HTR-8/SVneo (cell line): ENCODE data around the gene TRPC4.

Source experiments
- DNase-seq: peaks from one replicate; pipeline ENCODE4 v3.0.0; 2011; ENCODE audit warnings: low spot score, mixed read lengths; ENCODE audit not compliant: insufficient read length
- FAIRE-seq: peaks from 2 replicates; lab custom pipeline; 2011; peaks lifted over from hg19 to GRCh38; lab: Jason Lieb, UNC

TRPC4 gene

GRCh38 chr13:37667702-37668101 lies 201.9 kb downstream of the TRPC4 start:
- FAIRE-seq (no peak), DNase-seq (no peak)

DNA sequence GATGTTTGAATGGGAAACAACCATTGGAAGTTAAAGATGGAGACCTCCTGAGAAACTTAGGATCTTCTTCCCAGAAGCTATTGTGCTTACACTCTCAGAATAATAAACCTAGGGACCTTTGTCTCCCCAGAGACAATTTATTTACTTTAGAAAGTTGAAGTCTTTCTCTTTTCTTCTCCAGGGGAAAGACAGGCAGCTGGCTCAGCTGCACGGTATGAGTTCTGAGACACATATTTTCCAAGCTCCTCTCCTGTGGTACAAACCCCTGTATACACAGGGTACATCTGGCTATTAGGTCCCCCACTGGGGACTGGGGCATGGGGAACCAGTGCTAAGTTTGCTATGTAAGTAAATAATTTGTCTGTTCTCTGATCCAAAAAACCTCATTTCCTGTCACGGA lies 203.5 kb downstream of the TRPC4 start:
- FAIRE-seq (no peak), DNase-seq (no peak)

- no peak for DNase-seq
- FAIRE-seq: no peak
Measured at GRCh38 chr13:37665420-37665819, 204.2 kb downstream of the TRPC4 start.

- FAIRE-seq (no peak), DNase-seq (no peak)
Measured at GRCh38 chr13:37663724-37664123, 205.8 kb downstream of the TRPC4 start.

GRCh38 chr13:37662624-37663023 lies 206.9 kb downstream of the TRPC4 start:
- FAIRE-seq: no peak
- no peak for DNase-seq

DNA sequence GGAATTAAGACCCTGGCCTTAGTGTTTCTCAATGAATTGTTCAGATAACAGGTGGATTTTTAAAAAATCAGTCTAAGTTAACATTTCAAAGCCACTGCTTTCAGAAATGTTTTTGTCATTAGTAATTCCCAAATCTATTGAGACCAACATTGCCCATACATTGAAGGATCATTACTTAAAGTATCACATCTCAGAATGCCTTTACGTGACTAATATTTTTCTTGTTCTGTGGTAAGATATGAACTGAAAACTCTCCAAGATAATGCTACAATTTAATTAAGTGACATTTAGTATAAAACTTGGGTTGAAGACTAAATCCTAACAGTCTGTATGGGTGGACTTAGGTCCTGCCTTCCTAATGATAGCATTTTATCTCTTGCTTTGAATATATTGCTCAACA lies 211.6 kb downstream of the TRPC4 start:
- FAIRE-seq: no peak
- DNase-seq: no peak

GRCh38 chr13:37657134-37657533 lies 212.4 kb downstream of the TRPC4 start:
- no peak for FAIRE-seq
- DNase-seq: no peak

- peak; percentile 34 for DNase-seq
- FAIRE-seq: no peak
Measured at GRCh38 chr13:37656247-37656940, 213.2 kb downstream of the TRPC4 start.

DNA sequence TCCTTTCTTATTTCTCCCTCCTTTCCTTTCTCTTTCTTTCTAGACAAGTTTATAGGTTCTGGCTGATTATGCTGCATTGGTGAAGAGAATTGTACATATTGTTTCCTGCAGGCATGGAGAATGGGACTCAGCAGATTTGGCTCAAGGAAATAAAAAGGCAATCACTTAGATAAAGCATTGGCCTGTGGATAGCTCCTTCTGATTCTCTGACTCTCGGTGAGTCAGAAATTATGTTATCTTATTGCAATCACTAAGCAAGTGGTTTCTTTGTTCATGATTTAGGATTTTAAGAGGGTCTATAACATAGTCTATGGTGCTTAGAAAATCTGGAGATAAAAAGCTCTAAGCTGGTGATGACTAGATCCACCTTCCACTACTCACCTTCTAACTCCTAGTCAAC lies 217.0 kb downstream of the TRPC4 start:
- FAIRE-seq (no peak), DNase-seq (no peak)

GRCh38 chr13:37651891-37652290 lies 217.7 kb downstream of the TRPC4 start:
- FAIRE-seq (no peak), DNase-seq (no peak)

DNA sequence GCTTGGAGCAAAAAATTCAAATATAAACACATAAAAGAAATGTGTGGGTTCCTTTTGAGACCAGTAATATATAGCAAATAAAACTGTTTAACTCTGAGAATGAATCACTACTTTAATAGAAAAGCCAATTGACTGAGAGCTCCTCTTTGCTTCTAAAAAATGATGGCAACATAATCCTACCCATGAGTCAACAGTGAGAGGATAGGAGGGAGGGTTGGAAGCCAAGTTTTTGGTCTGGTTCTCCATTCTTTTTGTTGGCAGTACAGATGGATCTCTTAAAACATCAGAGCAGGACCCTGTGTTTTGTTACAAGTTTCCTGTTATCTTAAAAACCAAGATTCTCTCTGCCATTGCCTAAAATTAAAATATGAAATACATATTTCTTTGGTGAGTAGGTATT lies 221.0 kb downstream of the TRPC4 start:
- no peak for FAIRE-seq
- no peak for DNase-seq

- DNase-seq (no peak), FAIRE-seq (no peak)
Measured at GRCh38 chr13:37647031-37647650, 222.4 kb downstream of the TRPC4 start.

- no peak for DNase-seq
- no peak for FAIRE-seq
Measured at GRCh38 chr13:37646531-37646930, 223.0 kb downstream of the TRPC4 start.

- FAIRE-seq (no peak), DNase-seq (no peak)
Measured at GRCh38 chr13:37645181-37645740, 224.3 kb downstream of the TRPC4 start.

DNA sequence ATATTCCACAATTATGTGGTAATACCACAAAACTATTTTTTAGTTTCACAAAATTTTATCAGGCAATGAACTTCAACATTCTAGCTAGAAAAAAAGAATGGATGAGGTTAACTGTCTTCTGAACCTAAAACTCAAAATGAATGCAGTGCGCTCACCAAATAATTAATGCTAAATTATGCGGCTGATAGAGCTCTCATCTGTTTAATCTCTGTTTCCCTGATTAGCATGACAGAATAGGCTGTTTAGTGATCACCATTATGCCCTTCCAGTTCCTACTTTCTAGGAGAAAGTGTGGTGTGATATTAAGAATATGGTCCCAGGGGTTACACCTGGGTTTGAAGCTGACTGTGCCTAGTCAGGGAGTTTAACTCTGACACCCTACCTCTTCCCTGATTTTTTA lies 228.2 kb downstream of the TRPC4 start:
- DNase-seq (no peak), FAIRE-seq (no peak)

GRCh38 chr13:37640499-37640898 lies 229.1 kb downstream of the TRPC4 start:
- no peak for DNase-seq

DNA sequence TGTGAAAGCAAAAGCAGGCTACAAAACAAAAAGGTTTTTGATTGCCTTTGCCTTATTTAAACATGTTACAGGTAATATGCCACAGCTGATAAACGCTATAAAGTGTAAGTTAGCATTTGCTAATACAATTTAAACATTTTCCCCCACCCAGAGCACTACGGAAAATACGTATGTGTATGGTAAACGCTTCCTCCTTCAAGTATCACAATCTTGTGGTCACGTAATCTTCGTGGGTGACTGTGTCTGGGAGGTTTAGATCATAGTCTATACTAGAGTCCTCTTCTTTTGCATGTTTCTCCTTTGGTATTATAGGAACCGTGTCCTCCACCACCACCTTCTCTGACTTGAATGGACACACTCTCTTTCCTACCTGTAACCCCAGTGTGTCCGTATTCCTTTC lies 232.9 kb downstream of the TRPC4 start:
- no peak for FAIRE-seq

More at GRCh38 chr13:37640499-37640898, 229.1 kb downstream of the TRPC4 start:
- no peak for FAIRE-seq

GRCh38 chr13:37632294-37632693 lies 237.3 kb downstream of the TRPC4 start:
- FAIRE-seq (no peak), DNase-seq (no peak)

More for the DNA sequence above, 232.9 kb downstream of the TRPC4 start:
- DNase-seq: no peak

GRCh38 chr13:37627428-37627827 lies 242.1 kb downstream of the TRPC4 start:
- DNase-seq (no peak), FAIRE-seq (no peak)

GRCh38 chr13:37621811-37622361 lies 247.7 kb downstream of the TRPC4 start:
- FAIRE-seq (no peak), DNase-seq (no peak)

- FAIRE-seq (no peak), DNase-seq (no peak)
Measured at GRCh38 chr13:37618554-37618953, 251.0 kb downstream of the TRPC4 start.
